Esophagus (tissue), 2 donors: Measurements from ENCODE around the gene ELN. TPM values are rescaled to one million over a fixed set of nuclear protein-coding genes. Genes with fewer than 3 reads are reported as not detected.
A peak's percentile ranks its signal among the peaks of the same experiment; 100 is the strongest.

Experiments
- H3K27ac ChIP-seq, 2 donors: one replicate each; pipeline ENCODE4 v1.5.1; 2013; ENCODE audit warnings: low read depth in 2 of 2, mild to moderate bottlenecking in 2 of 2, inconsistent platforms in 1 of 2, low read length in 1 of 2, moderate library complexity in 1 of 2
- H3K27me3 ChIP-seq, 2 donors: one replicate each; pipeline ENCODE4 v1.6.1; 2013; ENCODE audit warnings: low read length in 2 of 2, control low read depth in 1 of 2, mild to moderate bottlenecking in 1 of 2; ENCODE audit not compliant: insufficient read depth in 2 of 2, control insufficient read depth in 1 of 2
- H3K36me3 ChIP-seq, 2 donors: one replicate each; pipeline ENCODE4 v1.6.1; 2013; ENCODE audit warnings: low read length in 1 of 2; ENCODE audit not compliant: control insufficient read depth in 2 of 2, insufficient read depth in 2 of 2
- H3K4me1 ChIP-seq, 2 donors: one replicate each; pipeline ENCODE4 v1.6.1; 2013; ENCODE audit warnings: low read length in 1 of 2; ENCODE audit not compliant: control insufficient read depth in 2 of 2, insufficient read depth in 2 of 2
- H3K4me3 ChIP-seq, 2 donors: one replicate each; pipeline ENCODE4 v1.5.1; 2013; ENCODE audit warnings: low read length in 2 of 2, mild to moderate bottlenecking in 2 of 2, low read depth in 1 of 2, moderate library complexity in 1 of 2
- H3K9me3 ChIP-seq, 2 donors: one replicate each; pipeline ENCODE4 v1.6.1; 2013; ENCODE audit warnings: mild to moderate bottlenecking in 2 of 2, low read depth in 1 of 2, low read length in 1 of 2, moderate library complexity in 1 of 2; ENCODE audit not compliant: control insufficient read depth in 2 of 2, insufficient read depth in 1 of 2
- WGBS, 2 donors: extraction: QIAGEN DNeasy Blood & Tissue Kit; methylation state at CpG; one replicate each; pipeline ENCODE4 v1.1.7; 2013; 5-methylcytosine and 5-hydroxymethylcytosine counted together
- polyA plus RNA-seq, 2 donors: library from polyadenylated mRNA; stranded (reverse); fragments of 200-250 nt; gene quantifications; one replicate each; pipeline ENCODE4 v1.2.3, GENCODE V29; 2013
- donor health status: healthy with polysubstance abuse.
- donor health status: Bipolar disorder and iron deficiency.

ELN gene
- polyA plus RNA-seq, 2 donors: 12.6 to 25.7 TPM

- Histone ChIP-seq H3K4me1 (peaks cover 10 to 21% of the 10 kb centered on the region in 2 donors), H3K36me3 (peaks cover 2 to 12% of the 10 kb centered on the region in 2 donors), H3K4me3 (no peak overlapping the region), H3K27ac (peak overlapping the region; percentile 33 to 73), H3K9me3 (peaks cover 0 to 8% of the 10 kb centered on the region in 2 donors), H3K27me3 (no peaks in the 10 kb centered on the region)
- WGBS, 2 donors: 34 to 50% methylated on average over 15 of the region's 15 CpGs
These were observed 65.8 kb downstream of the ELN start for GRCh38 chr7:74093671-74094223.

GRCh38 chr7:74094224-74095101, 66.5 kb downstream of the ELN start:
- peak overlapping the region; percentile 33 to 73 for H3K27ac ChIP-seq
- peaks cover 2 to 12% of the 10 kb centered on the region in 2 donors for H3K36me3 ChIP-seq
- 31 to 35% methylated on average over 30 to 32 of the region's 32 CpGs for WGBS, 2 donors
- H3K9me3 ChIP-seq: peaks cover 0 to 8% of the 10 kb centered on the region in 2 donors
- H3K4me3 ChIP-seq: peak overlapping the region; percentile 27 to 34
- peaks cover 10 to 25% of the 10 kb centered on the region in 2 donors for H3K4me1 ChIP-seq
- no peaks in the 10 kb centered on the region for H3K27me3 ChIP-seq

- WGBS, 2 donors: 94 to 95% methylated on average over 6 of the region's 6 CpGs
- Histone ChIP-seq H3K27ac (peak overlapping the region in 1 of 2 donors; percentile 44), H3K36me3 (peaks cover 2 to 12% of the 10 kb centered on the region in 2 donors), H3K27me3 (no peaks in the 10 kb centered on the region), H3K4me3 (peak overlapping the region in 1 of 2 donors; percentile 27), H3K4me1 (peaks cover 10 to 25% of the 10 kb centered on the region in 2 donors), H3K9me3 (peaks cover 0 to 8% of the 10 kb centered on the region in 2 donors)
These were observed 67.2 kb downstream of the ELN start for GRCh38 chr7:74095135-74095534.

GRCh38 chr7:74097937-74098614, 70.1 kb downstream of the ELN start:
- Histone ChIP-seq H3K9me3 (peaks cover 0 to 8% of the 10 kb centered on the region in 2 donors), H3K36me3 (peaks cover 2 to 9% of the 10 kb centered on the region in 2 donors), H3K4me3 (no peak overlapping the region), H3K27me3 (no peaks in the 10 kb centered on the region), H3K27ac (peak overlapping the region; percentile 4 to 17), H3K4me1 (peaks cover 10 to 18% of the 10 kb centered on the region in 2 donors)
- 40 to 54% methylated on average over 11 of the region's 11 CpGs for WGBS, 2 donors

GRCh38 chr7:74099031-74099430, 71.1 kb downstream of the ELN start:
- Histone ChIP-seq H3K27ac (no peak overlapping the region), H3K4me1 (peaks cover 6 to 9% of the 10 kb centered on the region in 2 donors), H3K4me3 (no peak overlapping the region), H3K9me3 (peaks cover 0 to 8% of the 10 kb centered on the region in 2 donors), H3K27me3 (no peaks in the 10 kb centered on the region), H3K36me3 (peaks cover 2 to 9% of the 10 kb centered on the region in 2 donors)
- WGBS, 2 donors: 97 to 98% methylated on average over 17 of the region's 17 CpGs

- H3K9me3 ChIP-seq: peaks cover 0 to 8% of the 10 kb centered on the region in 2 donors
- H3K27ac ChIP-seq: no peak overlapping the region
- 69 to 72% methylated on average over 8 of the region's 8 CpGs for WGBS, 2 donors
- H3K4me3 ChIP-seq: no peak overlapping the region
- peaks cover 0 to 7% of the 10 kb centered on the region in 2 donors for H3K4me1 ChIP-seq
- no peaks in the 10 kb centered on the region for H3K27me3 ChIP-seq
- peaks cover 2 to 14% of the 10 kb centered on the region in 2 donors for H3K36me3 ChIP-seq
These were observed 73.2 kb downstream of the ELN start for GRCh38 chr7:74101061-74101681.

GRCh38 chr7:74103219-74103772, 75.3 kb downstream of the ELN start:
- Histone ChIP-seq H3K9me3 (no peaks in the 10 kb centered on the region), H3K4me3 (no peak overlapping the region), H3K27me3 (no peaks in the 10 kb centered on the region), H3K36me3 (peaks cover 0 to 15% of the 10 kb centered on the region in 2 donors), H3K4me1 (peaks cover 0 to 7% of the 10 kb centered on the region in 2 donors), H3K27ac (no peak overlapping the region)
- 64 to 76% methylated on average over 6 of the region's 6 CpGs for WGBS, 2 donors

- no peaks in the 10 kb centered on the region for H3K9me3 ChIP-seq
- WGBS, 2 donors: 49 to 69% methylated on average over 8 of the region's 8 CpGs
- peak overlapping the region; percentile 70 to 77 for H3K27ac ChIP-seq
- no peak overlapping the region for H3K4me3 ChIP-seq
- H3K27me3 ChIP-seq: no peaks in the 10 kb centered on the region
- H3K36me3 ChIP-seq: peaks cover 5 to 22% of the 10 kb centered on the region in 2 donors
- peaks cover 0 to 4% of the 10 kb centered on the region in 2 donors for H3K4me1 ChIP-seq
These were observed 76.7 kb downstream of the ELN start for GRCh38 chr7:74104702-74105101.

GRCh38 chr7:74105992-74106391, 78.0 kb downstream of the ELN start:
- H3K27ac ChIP-seq: no peak overlapping the region
- no peak overlapping the region for H3K4me3 ChIP-seq
- peaks cover 9 to 24% of the 10 kb centered on the region in 2 donors for H3K36me3 ChIP-seq
- no peaks in the 10 kb centered on the region for H3K27me3 ChIP-seq
- WGBS, 2 donors: 87 to 93% methylated on average over 11 of the region's 11 CpGs
- H3K9me3 ChIP-seq: no peaks in the 10 kb centered on the region
- H3K4me1 ChIP-seq: peaks cover 0 to 4% of the 10 kb centered on the region in 2 donors
